GM13977 (cell line): ENCODE measurements around the gene SAFB2.

ENCODE experiments used
- DNase-seq: peaks from one replicate; pipeline ENCODE4 v3.0.0; 2012; ENCODE audit warnings: low spot score
- in situ Hi-C: fragments of 300-500 bp; cut with MboI; formaldehyde crosslinking; loops from one replicate; pipeline ENCODE4 v1.12.0; 2022; ENCODE audit warnings: low sequenced_read_pairs, low pct_unique_long_range_greater_than_20kb, mixed read lengths, inconsistent platforms; ENCODE audit not compliant: unreplicated experiment
- TF ChIP-seq, protein P1 (sequence below): IDR thresholded peaks from 2 replicates; pipeline ENCODE4 v1.5.1; 2012; ENCODE audit warnings: mild to moderate bottlenecking, control low read depth; ENCODE audit not compliant: insufficient read depth; ENCODE audit errors: extremely low read depth, missing control alignments

The SAFB2 gene

DNA sequence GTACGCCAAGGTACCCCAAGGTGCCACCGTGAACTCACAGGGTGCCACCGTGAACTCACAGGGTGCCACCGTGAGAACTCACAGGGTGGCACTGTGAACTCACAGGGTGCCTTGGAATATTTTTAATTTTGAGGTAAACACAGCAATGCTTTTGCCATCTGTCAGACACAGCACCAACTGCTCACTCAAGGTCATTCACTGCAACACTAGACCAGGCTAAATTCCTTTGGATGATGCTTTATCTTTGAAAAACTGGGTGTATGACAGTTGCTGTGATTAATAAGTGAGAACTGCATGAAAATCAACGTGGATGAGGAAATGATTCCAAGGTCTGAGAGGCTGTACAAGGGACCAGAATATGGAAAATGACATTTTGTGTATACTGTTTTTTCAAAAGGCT is 18.9 kb downstream of the SAFB2 start:
- in situ Hi-C loops, result no loop called here
- no peak for DNase-seq
- TF ChIP-seq, protein P1, sequence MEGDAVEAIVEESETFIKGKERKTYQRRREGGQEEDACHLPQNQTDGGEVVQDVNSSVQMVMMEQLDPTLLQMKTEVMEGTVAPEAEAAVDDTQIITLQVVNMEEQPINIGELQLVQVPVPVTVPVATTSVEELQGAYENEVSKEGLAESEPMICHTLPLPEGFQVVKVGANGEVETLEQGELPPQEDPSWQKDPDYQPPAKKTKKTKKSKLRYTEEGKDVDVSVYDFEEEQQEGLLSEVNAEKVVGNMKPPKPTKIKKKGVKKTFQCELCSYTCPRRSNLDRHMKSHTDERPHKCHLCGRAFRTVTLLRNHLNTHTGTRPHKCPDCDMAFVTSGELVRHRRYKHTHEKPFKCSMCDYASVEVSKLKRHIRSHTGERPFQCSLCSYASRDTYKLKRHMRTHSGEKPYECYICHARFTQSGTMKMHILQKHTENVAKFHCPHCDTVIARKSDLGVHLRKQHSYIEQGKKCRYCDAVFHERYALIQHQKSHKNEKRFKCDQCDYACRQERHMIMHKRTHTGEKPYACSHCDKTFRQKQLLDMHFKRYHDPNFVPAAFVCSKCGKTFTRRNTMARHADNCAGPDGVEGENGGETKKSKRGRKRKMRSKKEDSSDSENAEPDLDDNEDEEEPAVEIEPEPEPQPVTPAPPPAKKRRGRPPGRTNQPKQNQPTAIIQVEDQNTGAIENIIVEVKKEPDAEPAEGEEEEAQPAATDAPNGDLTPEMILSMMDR, result no peak

- in situ Hi-C loops, result no loop called here
- TF ChIP-seq, protein P1, result no peak
- DNase-seq, result no peak
Observed at GRCh38 chr19:5600797-5601196, 21.8 kb downstream of the SAFB2 start.

DNA sequence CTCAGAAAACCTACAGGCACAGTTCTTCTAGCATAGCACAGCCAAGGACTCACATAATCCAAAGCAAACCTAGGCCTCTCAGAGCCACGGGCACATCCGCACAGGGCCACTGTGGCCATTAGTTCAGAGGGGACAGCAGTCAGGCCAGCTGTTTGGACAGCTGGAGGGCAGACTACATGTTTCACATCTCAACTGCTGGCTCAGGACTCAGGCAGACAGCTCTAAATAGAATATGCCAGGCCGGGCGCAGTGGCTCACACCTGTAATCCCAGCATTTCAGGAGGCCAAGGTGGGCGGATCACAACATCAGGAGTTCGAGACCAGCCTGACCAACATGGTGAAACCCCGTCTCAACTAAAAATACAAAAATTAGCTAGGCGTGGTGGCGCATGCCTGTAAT is 26.8 kb downstream of the SAFB2 start:
- DNase-seq, result no peak
- in situ Hi-C loops, result no loop called here
- TF ChIP-seq, protein P1, result no peak

DNA sequence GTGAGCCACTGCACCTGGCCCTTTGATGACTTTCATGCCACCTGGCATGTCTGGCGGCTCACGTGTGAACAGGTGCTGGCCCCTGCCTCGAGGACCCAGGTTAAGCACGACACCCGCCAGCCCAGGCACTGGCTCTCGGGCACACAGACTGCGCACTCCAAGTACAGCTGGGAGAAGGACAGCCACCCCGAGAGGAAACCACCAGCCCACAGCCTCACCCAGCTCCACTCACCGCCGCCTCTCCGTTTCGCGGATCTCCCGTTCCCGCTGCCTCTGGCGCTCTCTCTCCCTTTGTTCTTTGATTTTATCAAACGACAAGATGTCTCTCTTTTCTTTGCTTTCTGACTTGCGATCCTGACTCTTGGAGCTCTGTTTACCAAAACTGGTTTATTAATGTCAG is 27.4 kb downstream of the SAFB2 start:
- TF ChIP-seq, protein P1, result no peak
- in situ Hi-C loops, result no loop called here
- no peak for DNase-seq

GRCh38 chr19:5594521-5594950 is 28.0 kb downstream of the SAFB2 start:
- TF ChIP-seq, protein P1, result no peak
- in situ Hi-C loops, result no loop called here
- DNase-seq, result no peak

GRCh38 chr19:5593343-5594255 is 29.0 kb downstream of the SAFB2 start:
- TF ChIP-seq, protein P1, result no peak
- in situ Hi-C loops, result no loop called here

More at GRCh38 chr19:5593343-5594255, 29.0 kb downstream of the SAFB2 start:
- no peak for DNase-seq
